T-helper 2 cell treated with Interferon-gamma antibody and Interleukin-4, amounts not matched to agents 5 μg/mL and 100 μg/mL, for 36 hours (primary cell): Measurements from ENCODE around the gene OR51V1.
"Not testable (repeated sequence)": the region's sequence is repeated elsewhere in the genome, so short reads cannot be mapped to it uniquely, and the experiment has no call there.

Experiments used
- DNase-seq: peaks from one replicate; pipeline ENCODE4 v3.0.0; 2021; ENCODE audit warnings: low spot score
- H3K27ac Mint-ChIP-seq: one replicate; pipeline ENCODE4 v1.8.0; 2021; ENCODE audit warnings: mild to moderate bottlenecking, mixed read lengths
- H3K27me3 Mint-ChIP-seq: one replicate; pipeline ENCODE4 v1.8.0; 2021; ENCODE audit warnings: low read depth, mixed read lengths
- H3K36me3 Mint-ChIP-seq: one replicate; pipeline ENCODE4 v1.8.0; 2021; ENCODE audit warnings: low read depth, mixed read lengths
- H3K4me1 Mint-ChIP-seq: one replicate; pipeline ENCODE4 v1.8.0; 2021; ENCODE audit warnings: low read depth, mixed read lengths
- H3K4me3 Mint-ChIP-seq: one replicate; pipeline ENCODE4 v1.8.0; 2022; ENCODE audit warnings: mild to moderate bottlenecking, moderate library complexity, mixed read lengths
- H3K9me3 Mint-ChIP-seq: one replicate; pipeline ENCODE4 v1.8.0; 2021; ENCODE audit warnings: mixed read lengths

Gene OR51V1

DNA sequence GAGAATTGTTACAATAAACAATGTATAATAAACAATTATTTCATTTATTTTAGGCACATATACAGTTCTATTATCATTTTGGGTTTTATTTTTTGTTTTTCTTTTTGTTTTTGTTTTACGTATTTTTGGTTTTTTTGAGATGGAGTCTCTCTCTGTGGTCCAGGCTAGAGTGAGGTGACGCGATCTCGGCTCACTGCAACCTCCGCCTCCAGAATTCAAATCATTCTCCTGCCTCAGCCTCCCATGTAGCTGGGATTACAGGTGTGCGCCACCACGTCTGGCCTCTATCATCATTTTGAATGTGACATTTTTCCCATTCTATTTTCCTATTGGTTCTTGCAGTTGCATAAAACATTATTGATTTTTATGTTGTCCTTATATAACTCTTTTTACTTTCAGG, 25.5 kb downstream of the OR51V1 start:
- Mint-ChIP-seq H3K9me3 (no peaks in the 10 kb centered on the region), H3K36me3 (no peaks in the 10 kb centered on the region), H3K4me1 (no peaks in the 10 kb centered on the region), H3K27ac (no peak overlapping the region), H3K4me3 (no peak overlapping the region), H3K27me3 (no peaks in the 10 kb centered on the region)
- no peak for DNase-seq

DNA sequence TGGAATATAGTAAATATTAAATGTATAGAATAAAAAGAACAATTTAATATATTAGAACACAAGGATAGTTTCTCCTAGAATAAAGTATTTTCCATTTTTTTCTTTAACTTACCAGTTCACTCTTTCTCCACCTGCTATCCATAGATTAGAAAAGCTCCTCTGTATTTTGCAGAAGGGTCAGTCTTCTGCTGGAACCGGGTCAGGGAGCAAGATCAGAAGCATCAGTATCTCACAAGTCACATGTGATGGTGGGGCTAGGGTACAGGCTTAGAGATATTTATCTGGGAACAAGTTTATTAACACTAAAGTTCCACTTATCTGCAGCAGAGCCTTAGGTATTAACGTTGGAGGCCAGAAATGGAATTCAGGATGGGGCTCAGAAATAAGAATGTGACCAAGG, 28.6 kb downstream of the OR51V1 start:
- H3K27ac Mint-ChIP-seq: no peak overlapping the region
- no peaks in the 10 kb centered on the region for H3K4me1 Mint-ChIP-seq
- no peaks in the 10 kb centered on the region for H3K9me3 Mint-ChIP-seq
- H3K4me3 Mint-ChIP-seq: no peak overlapping the region
- DNase-seq: no peak
- H3K36me3 Mint-ChIP-seq: no peaks in the 10 kb centered on the region
- no peaks in the 10 kb centered on the region for H3K27me3 Mint-ChIP-seq

DNA sequence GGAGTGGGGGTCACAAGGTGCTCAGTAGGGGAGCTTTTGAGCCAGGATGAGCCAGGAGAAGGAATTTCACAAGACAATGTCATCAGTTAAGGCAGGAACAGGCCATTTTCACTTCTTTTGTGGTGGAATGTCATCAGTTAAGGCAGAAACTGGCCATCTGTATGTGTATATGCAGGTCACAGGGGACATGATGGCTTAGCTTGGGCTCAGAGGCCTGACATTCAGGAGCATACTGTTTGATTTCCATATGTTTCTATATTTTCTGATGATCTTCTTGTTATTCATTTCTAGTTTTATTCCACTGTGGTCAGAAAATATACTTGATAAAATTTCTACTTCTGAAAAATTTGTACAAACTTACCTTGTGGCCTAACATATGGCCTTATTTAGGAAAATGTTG, 34.6 kb downstream of the OR51V1 start:
- H3K27ac Mint-ChIP-seq, H3K27me3 Mint-ChIP-seq, H3K36me3 Mint-ChIP-seq, DNase-seq, H3K4me3 Mint-ChIP-seq, H3K9me3 Mint-ChIP-seq, H3K4me1 Mint-ChIP-seq: not testable (repeated sequence)

DNA sequence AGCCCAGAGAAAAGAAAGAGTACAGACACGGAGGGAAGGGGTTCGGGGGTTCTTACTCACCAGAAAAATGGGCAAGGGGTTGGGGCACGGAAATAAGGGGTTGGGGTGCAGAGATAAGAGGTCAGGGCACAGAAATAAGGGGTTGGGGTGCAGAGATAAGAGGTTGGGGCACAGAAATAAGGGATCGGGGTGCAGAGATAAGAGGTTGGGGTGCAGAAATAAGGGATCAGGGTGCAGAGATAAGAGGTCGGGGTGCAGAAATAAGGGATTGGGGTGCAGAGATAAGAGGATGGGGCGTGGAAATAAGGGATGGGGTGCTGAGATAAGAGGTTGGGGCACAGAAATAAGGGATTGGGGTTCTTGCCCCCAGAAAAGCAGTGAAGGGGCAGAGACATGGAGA, 35.7 kb downstream of the OR51V1 start:
- H3K4me1 Mint-ChIP-seq, DNase-seq, H3K9me3 Mint-ChIP-seq, H3K27ac Mint-ChIP-seq, H3K36me3 Mint-ChIP-seq, H3K27me3 Mint-ChIP-seq, H3K4me3 Mint-ChIP-seq: not testable (repeated sequence)

DNA sequence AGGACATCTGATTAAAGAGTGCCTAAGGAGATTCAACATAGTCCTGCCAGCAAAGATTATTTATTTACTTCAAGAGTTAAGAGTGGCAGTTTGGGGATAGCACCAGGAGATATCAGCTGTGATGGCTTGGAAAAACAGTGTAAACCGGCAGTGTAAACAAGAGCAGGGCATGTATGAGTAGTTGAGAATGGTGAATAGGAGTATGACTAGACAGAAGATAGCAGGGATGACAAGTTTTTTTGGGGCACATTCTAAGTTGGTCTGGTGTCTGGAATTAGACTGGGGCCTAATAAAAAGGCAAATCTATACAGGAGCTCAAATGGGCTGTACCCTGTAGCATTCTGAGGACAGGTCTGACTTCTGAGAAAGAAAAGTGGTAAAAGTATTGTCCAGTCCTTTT, 39.4 kb downstream of the OR51V1 start:
- not testable (repeated sequence) for H3K27me3 Mint-ChIP-seq, H3K4me3 Mint-ChIP-seq, H3K4me1 Mint-ChIP-seq, H3K36me3 Mint-ChIP-seq, H3K27ac Mint-ChIP-seq, H3K9me3 Mint-ChIP-seq, DNase-seq

DNA sequence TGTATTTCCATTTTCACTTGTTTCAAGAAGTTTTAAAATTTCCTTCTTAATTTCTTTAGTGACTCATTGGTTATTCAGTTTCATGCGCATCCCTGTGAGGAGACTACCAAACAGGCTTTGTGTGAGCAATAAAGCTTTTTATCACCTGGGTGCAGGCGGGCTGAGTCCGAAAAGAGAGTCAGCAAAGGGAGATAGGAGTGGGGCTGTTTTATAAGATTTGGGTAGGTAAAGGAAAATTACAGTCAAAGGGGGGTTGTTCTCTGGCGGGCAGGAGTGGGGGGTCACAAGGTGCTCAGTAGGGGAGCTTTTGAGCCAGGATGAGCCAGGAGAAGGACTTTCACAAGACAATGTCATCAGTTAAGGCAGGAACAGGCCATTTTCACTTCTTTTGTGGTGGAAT, 40.3 kb downstream of the OR51V1 start:
- H3K27ac Mint-ChIP-seq, H3K36me3 Mint-ChIP-seq, H3K4me1 Mint-ChIP-seq, H3K27me3 Mint-ChIP-seq, H3K4me3 Mint-ChIP-seq, DNase-seq, H3K9me3 Mint-ChIP-seq: not testable (repeated sequence)

DNA sequence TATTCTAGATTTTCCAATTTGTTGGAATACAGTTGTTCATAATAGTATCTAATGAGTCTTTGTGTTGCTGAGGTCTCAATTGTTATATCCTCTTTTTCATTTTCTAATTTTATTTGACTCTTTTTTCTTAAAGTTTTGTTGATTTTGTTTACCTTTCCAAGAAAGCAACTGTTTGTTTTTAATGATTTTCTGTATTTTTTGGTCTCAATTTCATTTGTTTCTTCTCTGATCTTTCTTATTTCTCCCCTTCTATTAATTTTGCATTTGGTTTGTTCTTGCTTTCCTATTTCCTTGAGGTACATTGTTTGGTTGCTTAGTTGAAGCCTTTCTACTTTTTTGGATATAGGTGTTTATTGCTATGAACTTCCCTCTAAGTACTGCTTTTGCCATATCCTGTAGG, 40.7 kb downstream of the OR51V1 start:
- no peaks in the 10 kb centered on the region for H3K36me3 Mint-ChIP-seq
- DNase-seq: no peak
- no peak overlapping the region for H3K27ac Mint-ChIP-seq
- H3K4me1 Mint-ChIP-seq: no peaks in the 10 kb centered on the region
- H3K9me3 Mint-ChIP-seq: no peaks in the 10 kb centered on the region
- no peak overlapping the region for H3K4me3 Mint-ChIP-seq
- H3K27me3 Mint-ChIP-seq: no peaks in the 10 kb centered on the region

DNA sequence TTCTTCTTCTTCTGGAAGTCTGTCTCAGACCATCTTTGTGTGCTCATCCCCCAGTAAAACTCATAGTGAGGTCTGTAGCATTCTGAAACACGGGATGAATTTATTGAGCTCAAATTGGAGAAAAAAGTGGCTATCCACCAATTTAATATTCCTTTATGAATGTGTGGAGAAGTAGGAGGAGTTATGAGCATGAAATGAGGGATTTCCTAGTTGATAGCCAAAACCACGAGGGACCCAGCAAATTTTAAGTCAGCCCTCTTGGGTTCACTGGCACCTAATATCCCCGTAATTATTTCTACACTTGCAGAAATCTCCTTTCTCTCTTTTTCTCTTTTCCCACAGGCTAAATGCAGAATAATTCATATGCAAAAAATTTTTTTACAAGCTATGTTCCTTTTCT, 45.8 kb downstream of the OR51V1 start, which contains the start of gene OR52A1:
TSS of gene OR52A1 (minus strand) at position 101 of the 400 bp plus-strand sequence. CDS start 2,388 bp downstream, outside the sequence.
- Mint-ChIP-seq H3K27me3 (no peaks in the 10 kb centered on the region), H3K4me3 (no peak within 1 kb of the TSS), H3K9me3 (no peaks in the 10 kb centered on the region), H3K36me3 (no peaks in the 10 kb centered on the region), H3K27ac (no peak within 1 kb of the TSS), H3K4me1 (no peaks in the 10 kb centered on the region)
- DNase-seq: no peak

DNA sequence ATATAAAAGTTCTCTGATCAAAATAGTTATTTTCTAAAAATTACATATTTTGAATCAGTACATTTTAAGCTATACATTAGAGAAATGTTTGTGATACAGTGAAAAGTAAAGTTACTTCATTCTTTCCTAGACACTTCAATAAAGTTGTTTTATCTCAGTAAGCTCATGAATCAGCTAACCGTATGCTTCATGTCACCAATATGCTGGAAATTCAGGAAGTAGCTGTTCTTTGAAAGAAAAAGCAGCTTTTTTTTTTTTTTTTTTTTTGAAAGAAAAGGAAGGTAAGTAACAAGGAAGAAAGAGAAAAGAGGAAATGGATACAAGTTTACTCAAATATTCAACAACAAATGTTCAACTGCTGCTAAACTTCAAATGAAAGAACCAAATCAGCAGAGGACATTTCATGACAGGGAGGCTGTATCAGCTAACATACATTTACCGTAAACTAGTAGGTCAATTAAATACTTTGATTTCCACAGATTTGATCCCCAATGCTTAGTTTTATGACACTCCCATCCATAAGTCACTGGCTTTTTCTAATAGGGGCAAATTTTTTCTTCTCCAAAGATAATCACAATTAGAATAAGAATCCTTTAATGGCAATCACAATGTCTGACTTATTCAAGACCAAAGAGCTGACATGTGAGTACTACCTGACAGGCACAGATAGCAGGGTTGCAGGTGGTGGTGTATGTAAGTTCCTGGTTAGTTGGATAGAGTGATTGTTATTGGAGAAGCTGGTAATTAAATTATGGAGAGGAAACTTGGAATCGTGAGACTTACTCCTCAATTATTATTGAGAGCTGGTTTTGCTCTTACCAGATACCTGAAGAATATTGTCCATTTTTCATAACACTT, 46.7 kb downstream of the OR51V1 start:
- no peak overlapping the region for H3K4me3 Mint-ChIP-seq
- no peaks in the 10 kb centered on the region for H3K9me3 Mint-ChIP-seq
- no peaks in the 10 kb centered on the region for H3K36me3 Mint-ChIP-seq
- no peak overlapping the region for H3K27ac Mint-ChIP-seq
- no peak for DNase-seq
- H3K27me3 Mint-ChIP-seq: no peaks in the 10 kb centered on the region
- no peaks in the 10 kb centered on the region for H3K4me1 Mint-ChIP-seq

DNA sequence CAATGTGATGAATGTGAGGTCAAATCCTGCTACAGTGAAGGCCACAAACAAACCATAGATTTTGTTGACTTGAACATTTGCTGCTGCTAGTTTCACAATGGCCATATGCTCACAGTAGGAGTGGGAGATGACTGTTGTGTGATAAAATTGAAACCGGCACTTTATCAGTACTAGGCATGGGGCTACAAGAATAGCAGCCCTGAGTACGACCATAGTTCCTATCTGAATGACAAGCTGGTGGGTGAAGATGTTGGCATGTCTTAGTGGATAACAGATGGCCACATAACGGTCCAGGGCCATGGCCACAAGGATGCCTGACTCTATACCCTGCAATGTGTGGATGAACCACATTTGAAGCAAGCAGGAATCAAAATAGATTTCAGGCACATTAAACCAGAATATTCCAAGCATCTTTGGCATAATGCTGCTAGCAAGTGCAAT, 48.7 kb downstream of the OR51V1 start:
- Mint-ChIP-seq H3K4me1 (no peaks in the 10 kb centered on the region), H3K27ac (no peak overlapping the region)

More for the DNA sequence above, 48.7 kb downstream of the OR51V1 start:
- DNase-seq: no peak
- no peaks in the 10 kb centered on the region for H3K36me3 Mint-ChIP-seq
- no peaks in the 10 kb centered on the region for H3K27me3 Mint-ChIP-seq
- H3K4me3 Mint-ChIP-seq: no peak overlapping the region
- no peaks in the 10 kb centered on the region for H3K9me3 Mint-ChIP-seq
